Endothelial cell of umbilical vein (primary cell): ENCODE data around the gene KIF26A. TPM values are rescaled to one million over a fixed set of nuclear protein-coding genes. Genes with fewer than 3 reads are reported as not detected.

ENCODE experiments used
- BruUV-seq: library from RNA; stranded (reverse); fragments of 400-500 nt; replicated peaks from 2 replicates; lab custom pipeline; 2021; lab: Mats Ljungman, UMichigan
- CTCF ChIA-PET: fragments of 300-600, 350-600 bp; sonication (Branson Sonifier 250); formaldehyde crosslinking; loops from one replicate; lab custom pipeline; 2021; ENCODE audit warnings: antibody characterized with exemption, inconsistent platforms; lab: Charles Lee
- POLR2A ChIA-PET: fragments of 300-600, 350-600 bp; sonication (Branson Sonifier 250); formaldehyde crosslinking; loops from one replicate; lab custom pipeline; 2021; ENCODE audit warnings: antibody characterized with exemption, inconsistent platforms; lab: Charles Lee
- DNase-seq: peaks from one replicate; pipeline ENCODE4 v3.0.0-alpha.2; 2011; ENCODE audit warnings: low read depth, low spot score
- FAIRE-seq: peaks from 2 replicates; lab custom pipeline; 2011; peaks lifted over from hg19 to GRCh38; lab: Jason Lieb, UNC
- H2AFZ ChIP-seq: 2 replicates; pipeline ENCODE4 v1.6.0; 2012; ENCODE audit warnings: low read depth, low read length, control low read depth, inconsistent platforms
- H3K27ac ChIP-seq: 2 replicates; pipeline ENCODE4 v1.5.1; 2011; ENCODE audit warnings: low read depth, mild to moderate bottlenecking, control low read depth, low read length, moderate library complexity; ENCODE audit not compliant: insufficient read depth
- H3K27me3 ChIP-seq, 2 experiments: 2 replicates each; pipeline versions ENCODE4 v1.6.0 to v1.6.1; 2011; ENCODE audit warnings: low read length in 2 of 2, mixed read lengths in 1 of 2; ENCODE audit not compliant: control insufficient read depth in 2 of 2, insufficient read depth in 2 of 2
- H3K36me3 ChIP-seq, 2 experiments: 2 replicates in 1 of 2; 3 replicates in 1 of 2; pipeline ENCODE4 v1.5.1; 2011; ENCODE audit warnings: low read length in 2 of 2, mild to moderate bottlenecking in 1 of 2, moderate library complexity in 1 of 2; ENCODE audit not compliant: control insufficient read depth in 2 of 2, insufficient read depth in 2 of 2; ENCODE audit errors: extremely low read depth in 1 of 2
- H3K4me1 ChIP-seq: 3 replicates; pipeline ENCODE4 v1.5.1; 2011; ENCODE audit warnings: mild to moderate bottlenecking, low read length; ENCODE audit not compliant: control insufficient read depth, insufficient read depth; ENCODE audit errors: extremely low read depth
- H3K4me2 ChIP-seq: 2 replicates; pipeline ENCODE4 v1.6.1; 2011; ENCODE audit warnings: low read length, control low read depth, mixed read lengths; ENCODE audit not compliant: insufficient read depth
- H3K4me3 ChIP-seq, 3 experiments: fragments of 200-600 bp in 1 of 3; sonication (generic), shearing (Covaris generic) in 1 of 3; replicated peaks in 1 of 3; 2 replicates each; pipeline ENCODE4 v1.5.1; 2011 to 2016; ENCODE audit warnings: control low read depth in 3 of 3, low read length in 3 of 3, mild to moderate bottlenecking in 2 of 3, inconsistent platforms in 1 of 3, low read depth in 1 of 3, moderate library complexity in 1 of 3; ENCODE audit not compliant: insufficient read depth in 1 of 3
- H3K79me2 ChIP-seq: 2 replicates; pipeline ENCODE4 v1.6.0; 2012; ENCODE audit warnings: low read length, inconsistent platforms; ENCODE audit not compliant: control insufficient read depth, insufficient read depth
- H3K9ac ChIP-seq: replicated peaks from 2 replicates; pipeline ENCODE3; 2011; ENCODE audit warnings: low read length, control low read depth; ENCODE audit not compliant: insufficient read depth; ENCODE audit errors: extremely low read depth
- H3K9me1 ChIP-seq: replicated peaks from 3 replicates; pipeline ENCODE4 v1.6.0; 2011; ENCODE audit warnings: mild to moderate bottlenecking, low read length; ENCODE audit not compliant: control insufficient read depth, insufficient read depth; ENCODE audit errors: extremely low read depth
- H3K9me3 ChIP-seq: replicated peaks from 2 replicates; pipeline ENCODE4 v1.5.1; 2012; ENCODE audit warnings: low read length, inconsistent platforms; ENCODE audit not compliant: control insufficient read depth, insufficient read depth
- H4K20me1 ChIP-seq: replicated peaks from 2 replicates; pipeline ENCODE3; 2011; ENCODE audit warnings: mild to moderate bottlenecking, low read length; ENCODE audit not compliant: control insufficient read depth, insufficient read depth; ENCODE audit errors: extremely low read depth
- CTCF ChIP-seq, 2 donors: IDR thresholded peaks; 1 replicate in 1 of 2; 2 replicates in 1 of 2; pipeline ENCODE4 v1.5.1; 2011; ENCODE audit warnings: low read length in 2 of 2, mild to moderate bottlenecking in 2 of 2, moderate library complexity in 2 of 2, control low read depth in 1 of 2, inconsistent platforms in 1 of 2, low read depth in 1 of 2; ENCODE audit not compliant: insufficient read depth in 1 of 2; ENCODE audit errors: extremely low read depth in 1 of 2
- MAX ChIP-seq: IDR thresholded peaks from 2 replicates; pipeline ENCODE4 v1.6.1; 2011; ENCODE audit not compliant: insufficient read depth, insufficient read length
- dilution Hi-C: fragments of 300-500 bp; cut with MboI; formaldehyde crosslinking; loops from one replicate; pipeline ENCODE4 v1.15.0; 2019; ENCODE audit warnings: low sequenced_read_pairs; ENCODE audit not compliant: extremely low pct_ligation_motif_present
- intact Hi-C: fragments of 100-400 bp; cut with micrococcal nuclease; formaldehyde crosslinking; loops from one replicate; pipeline ENCODE4 v1.10.0; 2022
- polyA plus RNA-seq, 4 experiments: library from polyadenylated mRNA; depleted of rRNA in 3 of 4; stranded (reverse) in 3 of 4; unstranded in 1 of 4; fragments of >200 nt; gene quantifications; 2 replicates each; pipeline versions ENCODE4 v1.2.1 to v1.2.3, GENCODE V29; 2011 to 2012; ENCODE audit warnings: missing spikeins in 1 of 4
- total RNA-seq: library from RNA; stranded (reverse); gene quantifications from 2 replicates; pipeline ENCODE4 v1.2.3, GENCODE V29; 2021

KIF26A gene
- total and polyA plus RNA-seq, 2 donors (not counting 3 experiments of a cell fraction or from before 2014, with no cell fraction given), result 3.6 to 10.7 TPM

DNA sequence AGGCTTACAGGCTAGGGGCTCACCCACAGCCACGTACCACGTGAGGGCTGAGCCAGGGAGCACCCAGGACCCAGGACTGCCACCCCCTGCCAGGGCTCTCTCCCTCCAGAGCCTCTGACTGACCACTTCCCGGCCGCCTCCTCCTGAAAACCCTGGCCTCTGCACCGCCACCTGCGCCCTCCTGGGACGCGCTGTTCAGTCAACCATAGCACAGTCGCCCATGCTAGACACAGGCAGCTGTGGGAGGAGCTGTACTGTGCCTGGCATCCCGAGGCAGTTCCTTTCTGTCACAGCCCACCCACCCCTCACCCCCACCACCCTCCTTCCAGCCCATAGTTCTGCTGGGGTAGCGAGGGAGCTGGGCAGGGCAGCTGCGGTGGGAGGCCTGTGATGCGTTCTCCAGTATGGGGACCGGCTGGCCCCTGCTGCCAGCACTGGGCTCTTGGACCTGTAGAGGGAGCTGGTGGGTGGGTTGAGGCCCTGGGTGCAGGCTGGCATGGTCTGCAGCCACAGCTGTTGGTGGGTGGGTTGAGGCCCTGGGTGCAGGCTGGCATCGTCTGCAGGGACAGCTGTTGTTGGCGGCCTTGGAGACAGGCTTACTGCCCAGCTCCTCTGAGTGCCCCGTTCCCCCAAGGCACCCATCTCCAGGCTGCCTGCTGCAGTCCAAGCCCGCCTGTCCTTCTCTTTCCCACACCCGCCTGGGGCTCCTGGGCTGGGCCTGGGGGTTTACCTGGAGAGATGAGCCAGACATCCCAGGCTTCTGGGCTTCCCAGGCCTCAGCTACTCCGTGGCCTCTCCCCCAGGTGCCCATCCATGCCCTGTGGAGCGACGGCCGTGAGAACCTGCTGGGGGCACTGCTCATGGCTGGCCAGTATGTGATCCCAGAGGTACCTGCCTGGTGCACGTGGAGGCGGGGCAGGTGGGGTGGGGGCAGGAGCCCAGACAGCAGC lies 41.4 kb upstream of the KIF26A start:
- peak in 1 of 2 donors; percentile 23 for TF ChIP-seq CTCF (IDR thresholded peaks at IDR 0.05; ENCODE audit: extremely low read depth in 1 of 2, insufficient read depth in 1 of 2, low read depth in 1 of 2, low read length in 2 of 2)
- no peak for TF ChIP-seq MAX
- dilution Hi-C loops (no loop called here), intact Hi-C loops (no loop called here)
- H3K36me3 ChIP-seq, result no peaks in the 10 kb centered on the region
- ChIA-PET POLR2A (no interaction called here), CTCF (interaction anchor here (0.6 to 4.5 kb wide), 10 partner anchors 8 to 543 kb away, joined by 3 to 64 read pairs (median 4); no protein-coding TSS in a partner anchor)
- no TSS peak for BruUV-seq
- DNase-seq (no peak), FAIRE-seq (no peak)
- H3K27me3 ChIP-seq, result no peaks in the 10 kb centered on the region
- H3K9ac ChIP-seq, result no peak overlapping the region
- no peaks in the 10 kb centered on the region for H3K79me2 ChIP-seq
- H3K9me1 ChIP-seq, result no peaks in the 10 kb centered on the region
- no peaks in the 10 kb centered on the region for H3K9me3 ChIP-seq
- no peak overlapping the region for H2AFZ ChIP-seq
- no peaks in the 10 kb centered on the region for H4K20me1 ChIP-seq
- H3K4me2 ChIP-seq, result no peak overlapping the region
- H3K4me1 ChIP-seq, result no peaks in the 10 kb centered on the region
- no peak overlapping the region for H3K27ac ChIP-seq
- H3K4me3 ChIP-seq, result no peak overlapping the region
